Fibroblast of pulmonary artery (primary cell): ENCODE measurements around the gene CIPC.
A peak's percentile ranks its signal among the peaks of the same experiment; 100 is the strongest.

Source experiments
- DNase-seq: peaks from one replicate; pipeline ENCODE4 v3.0.0-alpha.2; 2010; ENCODE audit warnings: low read depth
- H3K4me3 ChIP-seq: replicated peaks from 2 replicates; pipeline ENCODE4 v1.5.1; 2011; ENCODE audit warnings: low read depth, mild to moderate bottlenecking, control low read depth, low read length, moderate library complexity
- TF ChIP-seq, protein P1 (sequence below): IDR thresholded peaks from 2 replicates; pipeline ENCODE4 v1.5.1; 2011; ENCODE audit warnings: mild to moderate bottlenecking, control low read depth, low read length, inconsistent platforms; ENCODE audit errors: missing control alignments

CIPC gene

DNA sequence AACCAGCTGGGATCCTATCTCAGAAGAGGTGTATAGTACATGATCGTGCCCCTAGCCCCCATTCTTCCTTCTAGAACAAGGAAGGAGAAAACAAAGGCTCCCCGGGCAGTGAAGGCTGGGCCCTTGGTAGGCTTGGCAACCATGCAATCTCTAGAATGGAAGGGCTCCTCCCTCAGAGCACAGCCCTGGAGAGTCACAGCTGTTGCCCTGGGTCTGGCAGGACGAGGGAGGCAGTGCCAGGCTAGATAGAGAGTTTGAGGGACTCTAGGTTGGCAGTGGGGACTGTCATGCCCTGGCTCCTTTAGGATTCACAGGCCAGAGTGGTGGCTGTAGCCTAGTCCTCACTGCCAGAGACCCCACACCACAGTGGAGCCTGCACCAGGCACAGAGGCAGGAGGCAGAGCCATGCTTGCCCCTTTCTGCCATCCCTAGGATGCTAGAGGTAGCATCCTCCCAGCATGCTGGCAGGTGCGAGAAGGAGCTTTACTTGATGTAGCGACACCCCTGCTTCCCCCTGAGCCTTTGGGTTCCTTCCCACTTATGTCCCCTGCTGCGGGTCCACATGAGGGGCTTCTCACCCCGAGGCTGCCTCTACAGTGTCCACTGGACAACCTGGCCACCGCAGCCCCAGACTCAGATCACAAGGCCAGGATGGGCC is 33.4 kb upstream of the CIPC start:
- DNase-seq, result no peak
- no peak overlapping the region for H3K4me3 ChIP-seq
- TF ChIP-seq, protein P1, sequence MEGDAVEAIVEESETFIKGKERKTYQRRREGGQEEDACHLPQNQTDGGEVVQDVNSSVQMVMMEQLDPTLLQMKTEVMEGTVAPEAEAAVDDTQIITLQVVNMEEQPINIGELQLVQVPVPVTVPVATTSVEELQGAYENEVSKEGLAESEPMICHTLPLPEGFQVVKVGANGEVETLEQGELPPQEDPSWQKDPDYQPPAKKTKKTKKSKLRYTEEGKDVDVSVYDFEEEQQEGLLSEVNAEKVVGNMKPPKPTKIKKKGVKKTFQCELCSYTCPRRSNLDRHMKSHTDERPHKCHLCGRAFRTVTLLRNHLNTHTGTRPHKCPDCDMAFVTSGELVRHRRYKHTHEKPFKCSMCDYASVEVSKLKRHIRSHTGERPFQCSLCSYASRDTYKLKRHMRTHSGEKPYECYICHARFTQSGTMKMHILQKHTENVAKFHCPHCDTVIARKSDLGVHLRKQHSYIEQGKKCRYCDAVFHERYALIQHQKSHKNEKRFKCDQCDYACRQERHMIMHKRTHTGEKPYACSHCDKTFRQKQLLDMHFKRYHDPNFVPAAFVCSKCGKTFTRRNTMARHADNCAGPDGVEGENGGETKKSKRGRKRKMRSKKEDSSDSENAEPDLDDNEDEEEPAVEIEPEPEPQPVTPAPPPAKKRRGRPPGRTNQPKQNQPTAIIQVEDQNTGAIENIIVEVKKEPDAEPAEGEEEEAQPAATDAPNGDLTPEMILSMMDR, result no peak

DNA sequence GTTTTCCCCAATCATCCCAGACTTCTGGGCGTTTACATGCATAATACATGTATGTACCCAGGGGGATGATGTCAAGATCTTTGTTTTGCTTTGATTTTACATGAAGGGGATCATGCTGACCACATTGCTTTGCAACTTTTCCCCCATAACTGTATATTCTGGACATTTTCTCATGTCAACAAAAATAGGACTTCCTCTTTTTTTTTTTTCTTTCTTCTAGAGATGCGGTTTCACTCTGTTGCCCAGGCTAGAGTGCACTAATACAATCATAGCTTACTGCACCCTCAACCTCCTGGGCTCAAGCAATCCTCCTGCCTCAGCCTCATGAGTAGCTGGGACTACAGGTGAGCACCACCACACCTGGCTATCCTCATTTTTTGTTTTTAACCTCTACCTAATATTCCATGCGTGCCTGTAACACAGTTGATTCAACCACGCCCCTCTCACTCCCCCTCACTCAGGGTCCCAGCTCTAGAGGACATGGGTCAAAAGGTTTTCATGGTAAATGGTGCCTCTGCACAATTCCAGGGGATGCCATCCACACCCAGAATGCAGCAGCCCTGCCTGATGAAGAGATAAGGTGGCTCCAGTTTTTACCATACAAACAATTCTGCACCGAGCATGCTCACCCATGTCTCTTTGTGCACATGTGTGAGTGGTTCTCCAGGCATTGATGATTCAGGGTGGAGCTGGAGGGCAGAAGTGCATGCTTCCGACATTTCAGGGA is 32.0 kb upstream of the CIPC start:
- TF ChIP-seq, protein P1, result no peak
- H3K4me3 ChIP-seq, result no peak overlapping the region
- no peak for DNase-seq

DNA sequence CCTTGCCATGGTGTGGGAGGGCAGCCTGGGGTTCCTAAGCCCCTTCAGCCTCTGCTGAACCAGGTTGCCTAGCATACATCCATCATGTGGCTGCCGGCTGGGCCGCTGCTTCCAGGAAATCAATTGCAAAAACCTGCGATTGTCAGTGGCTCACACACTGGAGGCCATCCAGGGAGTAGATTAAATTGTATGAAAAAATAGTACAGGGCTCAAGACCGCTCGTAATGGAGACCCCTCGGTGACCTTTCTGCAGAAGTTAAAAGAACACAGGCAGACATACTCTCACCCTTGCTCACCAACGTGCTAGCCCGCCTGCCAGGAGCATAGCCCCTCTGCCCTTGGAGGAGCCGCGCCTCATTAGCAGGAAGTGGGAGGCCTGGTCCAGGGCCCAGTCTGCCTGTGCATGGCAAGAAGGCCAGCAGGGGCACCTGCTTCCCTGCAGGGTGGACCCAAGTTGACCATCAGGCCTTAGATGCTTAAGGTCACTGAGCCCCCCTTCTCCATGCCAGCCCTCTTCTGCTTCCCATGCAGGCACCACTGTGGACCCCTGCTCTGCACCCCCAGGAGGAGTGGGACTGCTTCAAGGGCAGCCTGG is 31.4 kb upstream of the CIPC start:
- TF ChIP-seq, protein P1, result no peak
- no peak overlapping the region for H3K4me3 ChIP-seq
- DNase-seq, result peak; percentile 55

DNA sequence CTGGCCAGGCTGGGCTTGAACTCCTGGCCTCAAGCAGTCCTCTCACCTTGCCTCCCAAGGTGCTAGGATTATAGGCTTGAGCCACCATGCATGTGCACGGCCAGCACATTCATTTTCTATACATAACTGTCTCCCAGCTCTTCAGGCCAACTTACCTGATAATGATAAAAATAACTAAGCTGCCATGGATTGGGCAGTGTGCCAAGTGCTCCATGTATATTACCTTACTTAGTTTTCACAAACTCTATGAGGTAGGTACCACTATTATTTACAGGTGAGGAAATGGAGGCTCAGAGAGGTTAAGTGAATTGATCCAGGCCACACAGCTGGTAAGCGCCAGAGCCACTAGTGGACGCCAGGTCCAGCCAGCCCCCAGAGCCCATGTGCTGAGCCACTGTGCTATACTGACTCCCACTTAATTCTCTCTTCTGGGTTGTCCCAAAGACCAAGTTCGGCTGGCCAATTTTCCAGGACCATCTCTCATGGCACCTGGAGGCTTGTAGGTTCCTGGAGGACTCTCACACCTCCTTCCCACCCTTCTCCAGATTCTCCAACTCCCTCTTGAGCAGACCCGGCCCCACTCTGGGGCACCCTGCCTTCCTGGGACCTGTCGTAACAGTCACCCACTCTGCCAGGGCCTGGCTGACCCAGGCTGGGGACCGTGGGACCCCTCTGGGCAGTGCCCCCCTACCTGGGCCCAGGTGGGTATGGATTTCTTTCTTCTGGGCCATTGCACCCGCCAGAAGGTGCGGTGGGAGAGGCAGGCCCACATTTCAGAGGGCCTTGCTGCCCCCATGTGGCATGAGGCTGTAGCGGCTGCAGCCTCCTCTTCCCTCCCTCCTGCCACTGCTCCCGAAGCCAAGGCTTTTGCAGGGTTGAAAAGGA is 30.2 kb upstream of the CIPC start:
- peak; percentile 74 for DNase-seq
- no peak overlapping the region for H3K4me3 ChIP-seq
- TF ChIP-seq, protein P1, result peak; percentile 94

DNA sequence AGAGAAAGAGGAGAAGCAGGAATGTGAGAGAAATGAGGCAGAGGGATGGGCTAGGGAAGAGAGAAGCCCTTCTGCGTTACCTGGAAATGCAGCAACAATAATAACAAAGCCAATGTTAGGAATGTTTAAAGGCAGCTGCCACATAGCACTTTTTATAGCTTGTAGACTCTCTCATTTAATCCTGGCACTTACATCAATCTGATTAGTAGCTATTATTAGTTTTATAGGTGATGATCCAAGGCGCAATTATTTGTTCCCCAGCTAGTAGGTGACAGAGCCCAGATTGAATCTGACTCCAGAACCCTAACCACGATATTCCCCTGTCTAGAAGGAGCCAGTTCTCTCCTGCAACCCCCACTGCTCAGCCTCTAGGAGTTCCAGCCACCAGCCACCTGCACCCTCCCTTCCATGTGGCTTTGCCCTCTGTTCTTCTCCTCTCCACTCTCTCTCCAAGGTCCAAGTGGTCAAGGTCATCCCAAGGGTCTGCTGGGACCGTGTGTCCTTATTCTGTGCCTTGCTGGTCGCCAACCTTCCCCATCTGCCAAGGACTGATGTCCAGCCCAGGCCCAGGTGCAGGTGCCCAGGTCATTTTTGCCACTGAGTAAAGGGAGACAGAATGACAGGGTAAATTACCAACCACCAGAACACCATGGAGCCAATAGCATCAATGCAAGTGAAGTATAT is 29.4 kb upstream of the CIPC start:
- no peak for DNase-seq
- TF ChIP-seq, protein P1, result no peak
- no peak overlapping the region for H3K4me3 ChIP-seq

DNA sequence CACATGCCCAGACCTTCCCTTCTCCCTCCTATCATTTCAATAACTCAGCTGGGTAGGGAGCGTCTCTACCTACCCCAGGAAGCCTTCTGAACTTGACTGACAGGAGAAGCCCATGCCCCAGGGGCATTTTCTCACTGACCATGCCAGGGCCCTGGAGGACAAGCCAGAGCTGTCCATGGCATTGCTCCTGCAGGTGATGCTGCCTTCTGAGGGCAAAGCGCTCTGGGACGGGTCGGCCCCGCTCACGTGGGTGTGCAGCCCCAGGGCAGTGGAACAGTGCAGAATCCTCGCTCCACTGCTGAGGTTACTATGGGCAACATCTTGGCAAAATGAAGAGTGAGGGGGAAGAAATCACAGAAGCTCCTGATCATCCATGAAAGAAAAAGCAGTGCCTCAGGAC is 28.5 kb upstream of the CIPC start:
- H3K4me3 ChIP-seq, result no peak overlapping the region
- TF ChIP-seq, protein P1, result no peak
- no peak for DNase-seq
